CD4-positive, alpha-beta T cell treated with Interleukin-4 for 4 hours (primary cell): Measurements from ENCODE around the gene TDO2.

Source experiments
- DNase-seq: peaks from one replicate; pipeline ENCODE4 v3.0.0-alpha.2; 2020

Gene TDO2

DNA sequence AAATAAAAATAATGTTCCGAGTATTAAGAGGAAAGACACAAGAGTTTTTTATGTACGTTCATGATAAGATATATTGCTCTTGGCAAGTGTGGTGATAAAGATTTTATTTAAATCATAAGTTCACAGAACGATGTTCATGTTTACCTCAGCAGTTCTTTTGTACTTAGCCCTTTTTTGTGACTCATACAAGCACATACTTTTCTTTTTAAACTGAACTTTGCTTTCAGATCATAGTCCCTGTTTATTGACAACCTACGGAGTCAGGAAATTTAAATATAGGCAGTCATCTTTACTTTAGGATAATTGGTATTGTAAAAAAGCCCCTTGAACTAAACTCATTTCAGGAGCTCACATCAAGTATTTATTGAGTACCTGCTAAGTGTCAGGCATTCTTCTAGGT lies 51.4 kb downstream of the TDO2 start:
- no peak for DNase-seq

DNA sequence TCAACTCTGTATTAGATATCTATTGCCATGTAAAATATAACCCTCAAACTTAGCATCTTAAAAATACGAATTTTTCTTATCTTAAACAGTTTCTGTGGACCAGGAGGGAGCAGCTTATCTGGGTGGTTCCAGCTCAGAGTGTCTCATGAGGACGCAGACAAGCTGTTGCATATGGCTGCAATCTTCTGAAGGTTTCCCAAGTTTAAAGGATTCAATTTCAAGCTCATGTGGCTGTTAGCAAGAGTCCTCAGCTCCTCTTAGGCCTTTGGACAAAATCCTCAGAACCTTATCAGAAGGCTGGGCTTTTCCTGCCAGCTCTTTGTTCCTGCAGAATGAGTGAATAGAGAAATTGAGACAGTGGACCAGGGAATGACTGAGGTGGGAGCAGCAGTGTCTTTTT lies 53.0 kb downstream of the TDO2 start:
- no peak for DNase-seq

DNA sequence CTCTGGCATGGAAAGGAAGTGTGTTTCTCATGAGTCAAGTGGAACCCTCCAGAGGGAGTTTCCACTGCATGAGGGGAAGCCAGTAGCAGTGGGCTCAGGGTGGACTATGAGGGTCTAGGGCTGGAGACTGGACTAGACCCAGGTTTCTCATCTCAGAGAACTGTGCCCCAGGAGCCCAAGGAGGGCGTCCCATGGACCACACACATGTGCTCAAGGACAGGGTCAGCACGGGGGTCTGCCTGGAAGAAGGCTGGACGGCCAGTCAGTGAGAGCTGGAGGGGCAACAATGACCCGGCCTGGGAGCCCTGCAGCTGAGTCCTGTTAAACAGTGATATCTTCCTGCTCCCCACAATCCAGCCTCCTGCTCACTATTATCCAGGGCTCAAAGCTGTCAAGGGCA lies 55.9 kb downstream of the TDO2 start:
- DNase-seq: no peak

DNA sequence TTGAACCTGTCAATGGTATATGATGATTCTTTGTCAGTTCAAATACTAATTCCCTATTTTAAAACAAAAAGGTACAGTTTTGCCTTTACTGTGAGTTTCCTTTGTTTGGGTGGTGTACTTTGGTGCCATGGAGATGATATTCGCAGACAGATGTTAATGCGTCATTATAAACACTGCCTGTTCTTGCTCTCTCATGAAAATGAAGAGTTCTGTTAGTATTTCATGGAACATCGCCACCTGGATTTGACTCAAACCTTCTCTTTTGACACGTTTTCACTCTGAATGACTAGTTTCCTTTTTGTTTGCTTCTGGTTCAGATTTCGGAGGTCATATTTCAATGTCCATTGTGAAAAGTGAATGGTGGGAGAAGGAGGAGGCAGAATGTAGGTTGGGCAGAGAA lies 57.0 kb downstream of the TDO2 start:
- no peak for DNase-seq

DNA sequence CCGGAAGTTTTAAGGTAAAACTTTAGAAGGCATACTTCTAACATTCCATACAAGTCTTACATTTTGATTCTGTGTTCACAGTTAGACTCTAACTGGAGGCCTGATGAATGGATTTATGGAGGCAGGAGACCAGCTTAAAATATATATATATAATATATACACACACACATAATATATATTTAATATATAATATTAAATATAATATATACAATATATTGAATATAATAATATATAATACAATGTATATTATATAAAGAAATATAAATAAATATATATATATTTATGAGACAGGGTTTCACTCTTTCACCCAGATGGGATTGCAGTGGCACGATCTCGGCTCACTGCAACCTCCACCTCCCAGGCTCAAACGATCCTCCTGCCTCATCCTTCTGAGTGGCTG lies 58.1 kb downstream of the TDO2 start:
- DNase-seq: no peak

DNA sequence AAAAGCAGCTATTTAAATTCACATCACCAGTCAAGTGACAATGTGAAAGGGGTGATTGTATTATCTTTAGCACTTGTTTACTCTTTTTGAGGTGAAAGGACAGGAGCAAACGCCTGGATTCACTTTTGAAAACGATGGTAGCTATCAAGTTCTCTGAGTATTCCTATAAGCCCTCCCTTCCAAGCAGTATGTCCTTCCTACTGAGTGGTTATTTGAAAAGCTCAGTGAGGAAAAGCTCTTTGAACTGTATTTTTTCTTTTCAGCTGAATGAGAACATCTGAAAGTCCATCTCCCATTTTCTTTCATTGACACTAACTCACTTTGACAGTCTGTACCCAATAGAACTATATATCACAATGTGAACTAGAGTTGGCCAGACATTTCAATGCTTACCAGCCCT lies 59.3 kb downstream of the TDO2 start:
- DNase-seq: no peak

DNA sequence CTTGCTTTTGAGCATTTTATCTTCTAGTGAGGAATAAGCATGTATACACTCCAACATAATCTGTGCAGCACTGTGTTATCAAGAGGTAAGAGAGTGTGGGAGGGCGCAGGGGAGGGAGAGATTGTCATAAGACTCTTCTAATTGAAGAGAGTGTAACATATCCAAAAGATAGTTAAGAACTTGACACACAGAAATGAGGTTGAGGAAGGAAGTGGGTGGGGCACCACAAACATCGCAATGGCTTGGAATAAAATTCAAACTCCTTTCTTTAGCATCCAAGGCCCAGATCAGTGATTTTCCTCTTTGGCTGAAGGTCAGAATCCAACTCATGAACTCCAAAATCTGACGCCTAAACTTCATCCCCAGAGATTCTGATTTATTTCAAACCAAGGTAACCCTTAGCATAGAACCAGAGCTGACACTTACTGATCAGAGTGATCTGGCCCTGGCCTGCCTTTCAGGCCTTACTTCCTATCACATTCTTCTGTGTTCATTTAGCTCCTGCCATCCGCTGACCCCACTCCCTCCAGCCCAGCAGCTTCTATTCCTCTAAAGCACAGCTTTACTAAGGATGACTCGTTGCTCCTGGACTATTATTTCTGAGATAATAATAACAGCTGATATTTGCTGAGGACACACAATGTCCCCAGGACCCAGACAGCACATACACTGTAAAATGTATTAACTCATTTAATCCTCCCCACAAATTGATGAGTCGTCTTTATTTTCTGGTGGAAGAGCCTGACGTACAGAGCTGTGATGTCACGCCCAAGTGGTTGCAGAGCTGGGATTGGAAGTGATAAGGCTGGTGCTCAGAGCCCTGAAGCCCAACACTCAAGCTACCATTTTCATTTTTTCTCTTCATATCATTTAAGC lies 60.8 kb downstream of the TDO2 start:
- DNase-seq: no peak

DNA sequence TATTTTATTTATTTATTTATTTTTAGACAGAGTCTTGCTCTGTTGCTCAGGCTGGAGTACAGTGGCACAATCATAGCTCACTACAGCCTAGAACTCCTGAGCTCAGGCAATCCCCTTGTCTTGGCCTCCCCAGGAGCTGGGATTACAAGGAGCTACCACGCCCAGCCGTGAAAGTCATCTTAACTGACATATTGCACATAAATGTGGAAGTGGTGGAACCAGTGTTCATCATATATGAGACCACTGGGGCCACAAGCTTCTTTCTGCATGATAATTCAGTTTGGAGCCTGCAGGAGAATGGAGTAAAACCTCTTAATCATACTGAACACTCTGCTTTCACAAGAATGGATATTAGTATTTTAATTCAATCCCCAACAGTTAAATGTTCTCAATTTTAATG lies 62.7 kb downstream of the TDO2 start:
- no peak for DNase-seq

DNA sequence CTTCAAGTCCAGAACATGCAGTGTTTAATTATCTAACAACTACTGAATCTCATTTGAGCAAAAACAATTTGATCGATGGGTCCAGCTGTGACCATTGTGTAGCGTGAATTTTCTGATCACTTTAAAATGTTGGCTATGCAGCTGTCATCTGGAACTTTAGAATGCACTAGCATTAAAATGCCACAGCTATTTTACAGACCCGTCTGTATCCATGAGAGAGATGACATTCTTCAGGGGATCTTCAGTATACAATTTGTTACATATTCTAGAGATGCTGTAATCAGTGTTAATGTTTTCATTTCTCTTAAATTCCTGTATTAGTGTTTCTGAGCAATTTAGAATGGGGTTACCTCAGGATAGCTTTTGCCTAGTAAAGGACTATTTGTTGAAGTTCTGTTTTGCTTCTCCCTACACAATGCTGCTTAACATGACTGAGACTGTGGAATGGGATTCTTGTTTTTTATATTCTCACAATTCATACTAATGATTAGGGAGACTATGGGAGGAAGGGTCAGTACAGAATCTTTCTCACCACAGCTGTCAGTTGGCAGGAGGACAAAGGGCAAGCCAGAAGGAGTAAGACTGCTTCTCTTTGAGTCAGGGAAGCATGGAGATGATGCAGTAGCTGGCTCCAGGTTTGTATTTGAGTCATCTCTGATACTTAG lies 63.4 kb downstream of the TDO2 start:
- DNase-seq: no peak
